Loucy (cell line): ENCODE data around the gene HELZ.
A peak's percentile ranks its signal among the peaks of the same experiment; 100 is the strongest.

Experiments
- H2AFZ ChIP-seq: fragments of 200-600 bp; sonication (generic); 2 replicates; pipeline ENCODE4 v1.6.0; 2016; ENCODE audit warnings: antibody characterized with exemption, mild to moderate bottlenecking, low read length, moderate library complexity
- H3F3A ChIP-seq: fragments of 200-600 bp; 2 replicates; pipeline ENCODE4 v1.6.0; 2016; ENCODE audit warnings: antibody characterized with exemption, low read depth, mild to moderate bottlenecking
- H3K27me3 ChIP-seq: fragments of 200-600 bp; sonication (generic); 2 replicates; pipeline ENCODE4 v1.6.1; 2014; ENCODE audit warnings: low read length, mild to moderate bottlenecking; ENCODE audit not compliant: insufficient read depth, poor library complexity, severe bottlenecking
- H3K36me3 ChIP-seq: fragments of 200-600 bp; sonication (generic); 2 replicates; pipeline ENCODE4 v1.6.1; 2016; ENCODE audit warnings: low read length; ENCODE audit not compliant: insufficient read depth
- H3K4me1 ChIP-seq: fragments of 200-600 bp; sonication (generic); 2 replicates; pipeline ENCODE4 v1.5.1; 2014; ENCODE audit warnings: low read length, mild to moderate bottlenecking; ENCODE audit not compliant: insufficient read depth, poor library complexity, severe bottlenecking
- H3K4me2 ChIP-seq: fragments of 200-600 bp; sonication (generic); 2 replicates; pipeline ENCODE4 v1.6.0; 2014; ENCODE audit warnings: antibody characterized with exemption, low read length, low read depth, mild to moderate bottlenecking; ENCODE audit not compliant: poor library complexity, severe bottlenecking
- H3K4me3 ChIP-seq: fragments of 200-600 bp; sonication (generic); 2 replicates; pipeline ENCODE4 v1.5.1; 2014; ENCODE audit warnings: low read length, mild to moderate bottlenecking, mixed read lengths; ENCODE audit not compliant: poor library complexity, severe bottlenecking
- H3K79me2 ChIP-seq: fragments of 200-600 bp; sonication (generic); 2 replicates; pipeline ENCODE4 v1.6.1; 2014; ENCODE audit warnings: low read length; ENCODE audit not compliant: insufficient read depth
- H3K9ac ChIP-seq: fragments of 200-600 bp; sonication (generic); 2 replicates; pipeline ENCODE4 v1.6.0; 2014; ENCODE audit warnings: mild to moderate bottlenecking, low read depth, low read length, moderate library complexity; ENCODE audit not compliant: poor library complexity, severe bottlenecking
- H3K9me2 ChIP-seq: fragments of 200-600 bp; sonication (generic); replicated peaks from 2 replicates; pipeline ENCODE4 v1.6.1; 2016; ENCODE audit warnings: low read depth, low read length, mixed read lengths
- H3K9me3 ChIP-seq: fragments of 200-600 bp; sonication (generic); 2 replicates; pipeline ENCODE4 v1.6.1; 2014; ENCODE audit warnings: mild to moderate bottlenecking, antibody characterized with exemption, low read length, low read depth; ENCODE audit not compliant: insufficient read depth
- H4K20me1 ChIP-seq: fragments of 200-600 bp; sonication (generic); 2 replicates; pipeline ENCODE4 v1.6.0; 2014; ENCODE audit warnings: antibody characterized with exemption, low read length, mild to moderate bottlenecking; ENCODE audit not compliant: insufficient read depth, poor library complexity, severe bottlenecking
- CTCF ChIP-seq: fragments of 200-600 bp; sonication (generic); conservative IDR thresholded peaks from 2 replicates; pipeline ENCODE4 v1.5.1; 2014; ENCODE audit warnings: mild to moderate bottlenecking, antibody characterized with exemption, low read length
- EZH2phosphoT487 ChIP-seq: fragments of 200-600 bp; IDR thresholded peaks from 2 replicates; pipeline ENCODE4 v1.6.1; 2018; ENCODE audit warnings: antibody characterized with exemption, mild to moderate bottlenecking, moderate library complexity, borderline replicate concordance

Gene HELZ

GRCh38 chr17:67239597-67239996, 5.4 kb downstream of the HELZ start:
- Histone ChIP-seq H4K20me1 (peaks cover 50% of the 10 kb centered on the region), H3K9me2 (no peaks in the 10 kb centered on the region), H3K36me3 (peaks cover 25% of the 10 kb centered on the region), H3F3A (no peaks in the 10 kb centered on the region), H3K4me2 (peak overlapping the region; percentile 64), H3K4me1 (peaks cover 41% of the 10 kb centered on the region), H3K27me3 (no peaks in the 10 kb centered on the region), H2AFZ (no peak overlapping the region), H3K9ac (peak overlapping the region; percentile 29), H3K4me3 (peak overlapping the region; percentile 47), H3K79me2 (peaks cover 82% of the 10 kb centered on the region), H3K9me3 (no peaks in the 10 kb centered on the region)
- TF ChIP-seq CTCF (no peak), EZH2phosphoT487 (no peak)

GRCh38 chr17:67238991-67239390, 6.0 kb downstream of the HELZ start:
- Histone ChIP-seq H3K27me3 (no peaks in the 10 kb centered on the region), H3K36me3 (peaks cover 29% of the 10 kb centered on the region), H3K4me3 (no peak overlapping the region), H3K4me2 (peak overlapping the region; percentile 64), H3K9ac (no peak overlapping the region), H2AFZ (no peak overlapping the region), H3K4me1 (peaks cover 37% of the 10 kb centered on the region), H4K20me1 (peaks cover 44% of the 10 kb centered on the region), H3K79me2 (peaks cover 81% of the 10 kb centered on the region), H3F3A (no peaks in the 10 kb centered on the region), H3K9me3 (no peaks in the 10 kb centered on the region), H3K9me2 (no peaks in the 10 kb centered on the region)
- no peak for TF ChIP-seq EZH2phosphoT487
- no peak for TF ChIP-seq CTCF

- Histone ChIP-seq H3K36me3 (peaks cover 25% of the 10 kb centered on the region), H2AFZ (no peak overlapping the region), H3K79me2 (peaks cover 87% of the 10 kb centered on the region), H3K9me3 (no peaks in the 10 kb centered on the region), H3K9ac (no peak overlapping the region), H3K9me2 (no peaks in the 10 kb centered on the region), H3K4me2 (no peak overlapping the region), H3K4me3 (no peak overlapping the region), H3K4me1 (no peaks in the 10 kb centered on the region), H3F3A (no peaks in the 10 kb centered on the region), H3K27me3 (no peaks in the 10 kb centered on the region), H4K20me1 (peaks cover 9% of the 10 kb centered on the region)
- TF ChIP-seq CTCF (no peak), EZH2phosphoT487 (no peak)
Observed at GRCh38 chr17:67232441-67232840, 12.6 kb downstream of the HELZ start.
